HEK293 (cell line): ENCODE data around the gene IQSEC1.

ENCODE experiments used
- CTCF ChIA-PET: fragments of 350-600 bp; formaldehyde crosslinking; extraction: SDS; loops from one replicate; lab custom pipeline; 2021; ENCODE audit warnings: antibody characterized with exemption; lab: Yijun Ruan, JAX
- POLR2A ChIA-PET: fragments of 300-600 bp; formaldehyde crosslinking; extraction: SDS; loops from one replicate; lab custom pipeline; 2020; ENCODE audit warnings: antibody characterized with exemption, inconsistent platforms; lab: Yijun Ruan, JAX
- H3K27ac ChIP-seq: fragments of 200-500 bp; sonication (Bioruptor generic); 2 replicates; pipeline ENCODE4 v1.5.1; 2014; ENCODE audit warnings: low read depth, low read length, control low read depth, inconsistent platforms; ENCODE audit errors: extremely low read depth
- H3K36me3 ChIP-seq, 2 experiments: fragments of 200-500 bp in 1 of 2; sonication (Bioruptor generic) in 1 of 2; 1 replicate in 1 of 2; 2 replicates in 1 of 2; pipeline ENCODE4 v1.5.1; 2014 to 2017; ENCODE audit warnings: inconsistent platforms in 2 of 2, low read length in 2 of 2; ENCODE audit not compliant: control insufficient read depth in 2 of 2, insufficient read depth in 1 of 2
- H3K4me1 ChIP-seq: fragments of 200-500 bp; sonication (Bioruptor generic); 2 replicates; pipeline ENCODE4 v1.5.1; 2014; ENCODE audit warnings: mild to moderate bottlenecking, low read length, inconsistent platforms; ENCODE audit not compliant: control insufficient read depth, insufficient read depth
- H3K4me3 ChIP-seq: 2 replicates; pipeline ENCODE4 v1.5.1; 2011; ENCODE audit warnings: low read depth, mild to moderate bottlenecking, control low read depth, low read length, moderate library complexity
- H3K9me3 ChIP-seq: fragments of 200-500 bp; sonication (Bioruptor generic); 2 replicates; pipeline ENCODE4 v1.5.1; 2014; ENCODE audit warnings: low read depth, low read length, inconsistent platforms; ENCODE audit not compliant: control insufficient read depth, insufficient read depth
- BCL11B ChIP-seq: fragments of 450-650 bp; formaldehyde crosslinking; IDR thresholded peaks from 2 replicates; pipeline ENCODE4 v1.5.1; 2016; ENCODE audit warnings: low read depth, missing biosample characterization, missing genetic modification characterization
- KLF9 ChIP-seq: fragments of 450-650 bp; formaldehyde crosslinking; IDR thresholded peaks from 2 replicates; pipeline ENCODE4 v1.5.1; 2016; ENCODE audit warnings: missing biosample characterization, missing genetic modification characterization, low read depth
- OVOL3 ChIP-seq: fragments of 450-650 bp; formaldehyde crosslinking; IDR thresholded peaks from 2 replicates; pipeline ENCODE4 v1.5.1; 2016; ENCODE audit warnings: missing biosample characterization, missing genetic modification characterization
- ZNF132 ChIP-seq: fragments of 450-650 bp; formaldehyde crosslinking; IDR thresholded peaks from 2 replicates; pipeline ENCODE4 v1.5.1; 2017; ENCODE audit warnings: missing biosample characterization, missing genetic modification characterization, borderline replicate concordance
- ZNF157 ChIP-seq: fragments of 450-650 bp; formaldehyde crosslinking; IDR thresholded peaks from 2 replicates; pipeline ENCODE4 v1.5.1; 2016; ENCODE audit warnings: missing biosample characterization, missing genetic modification characterization
- ZNF19 ChIP-seq: fragments of 450-650 bp; formaldehyde crosslinking; IDR thresholded peaks from 2 replicates; pipeline ENCODE4; 2016; ENCODE audit warnings: missing biosample characterization, missing genetic modification characterization, low read depth
- ZNF214 ChIP-seq: fragments of 450-650 bp; formaldehyde crosslinking; IDR thresholded peaks from 2 replicates; pipeline ENCODE4 v1.5.1; 2017; ENCODE audit warnings: missing biosample characterization, mild to moderate bottlenecking, missing genetic modification characterization, borderline replicate concordance
- ZNF501 ChIP-seq: fragments of 450-650 bp; formaldehyde crosslinking; IDR thresholded peaks from 2 replicates; pipeline ENCODE4 v1.5.1; 2016; ENCODE audit warnings: missing biosample characterization, missing genetic modification characterization
- ZNF514 ChIP-seq: fragments of 450-650 bp; formaldehyde crosslinking; IDR thresholded peaks from 2 replicates; pipeline ENCODE4 v1.5.1; 2016; ENCODE audit warnings: missing biosample characterization, missing genetic modification characterization
- ZNF544 ChIP-seq: fragments of 450-650 bp; formaldehyde crosslinking; IDR thresholded peaks from 2 replicates; pipeline ENCODE4 v1.5.0; 2017; ENCODE audit warnings: missing biosample characterization, missing genetic modification characterization
- ZNF548 ChIP-seq: fragments of 450-650 bp; formaldehyde crosslinking; IDR thresholded peaks from 2 replicates; pipeline ENCODE4 v1.5.1; 2016; ENCODE audit warnings: missing biosample characterization, missing genetic modification characterization
- ZNF558 ChIP-seq: fragments of 450-650 bp; formaldehyde crosslinking; IDR thresholded peaks from 2 replicates; pipeline ENCODE4 v1.5.1; 2016; ENCODE audit warnings: missing biosample characterization, missing genetic modification characterization
- ZNF610 ChIP-seq: fragments of 450-650 bp; formaldehyde crosslinking; IDR thresholded peaks from 2 replicates; pipeline ENCODE4 v1.5.1; 2016; ENCODE audit warnings: missing biosample characterization, missing genetic modification characterization, borderline replicate concordance
- ZNF747 ChIP-seq: fragments of 450-650 bp; formaldehyde crosslinking; IDR thresholded peaks from 2 replicates; pipeline ENCODE4 v1.5.1; 2016; ENCODE audit warnings: missing biosample characterization, missing genetic modification characterization
- ZSCAN16 ChIP-seq: fragments of 450-650 bp; formaldehyde crosslinking; IDR thresholded peaks from 2 replicates; pipeline ENCODE4 v1.5.1; 2016; ENCODE audit warnings: missing biosample characterization, missing genetic modification characterization
- TF ChIP-seq, protein P1 (sequence below): fragments of 450-650 bp; formaldehyde crosslinking; IDR thresholded peaks from 2 replicates; pipeline ENCODE4 v1.5.1; 2017; ENCODE audit warnings: missing biosample characterization, missing genetic modification characterization
- TF ChIP-seq, protein P2 (sequence below): fragments of 450-650 bp; formaldehyde crosslinking; IDR thresholded peaks from 2 replicates; pipeline ENCODE4 v1.5.1; 2016; ENCODE audit warnings: missing biosample characterization, missing genetic modification characterization, borderline replicate concordance
- TF ChIP-seq, protein P3 (sequence below): fragments of 450-650 bp; formaldehyde crosslinking; IDR thresholded peaks from 2 replicates; pipeline ENCODE4 v1.5.1; 2016; ENCODE audit warnings: missing biosample characterization, missing genetic modification characterization
- TF ChIP-seq, protein P4 (sequence below): fragments of 450-650 bp; formaldehyde crosslinking; IDR thresholded peaks from 2 replicates; pipeline ENCODE4 v1.5.1; 2016; ENCODE audit warnings: missing biosample characterization, missing genetic modification characterization
- TF ChIP-seq, protein P5 (sequence below): fragments of 450-650 bp; IDR thresholded peaks from 2 replicates; pipeline ENCODE4 v1.5.1; 2018; ENCODE audit warnings: missing biosample characterization, missing genetic modification characterization

Gene IQSEC1

DNA sequence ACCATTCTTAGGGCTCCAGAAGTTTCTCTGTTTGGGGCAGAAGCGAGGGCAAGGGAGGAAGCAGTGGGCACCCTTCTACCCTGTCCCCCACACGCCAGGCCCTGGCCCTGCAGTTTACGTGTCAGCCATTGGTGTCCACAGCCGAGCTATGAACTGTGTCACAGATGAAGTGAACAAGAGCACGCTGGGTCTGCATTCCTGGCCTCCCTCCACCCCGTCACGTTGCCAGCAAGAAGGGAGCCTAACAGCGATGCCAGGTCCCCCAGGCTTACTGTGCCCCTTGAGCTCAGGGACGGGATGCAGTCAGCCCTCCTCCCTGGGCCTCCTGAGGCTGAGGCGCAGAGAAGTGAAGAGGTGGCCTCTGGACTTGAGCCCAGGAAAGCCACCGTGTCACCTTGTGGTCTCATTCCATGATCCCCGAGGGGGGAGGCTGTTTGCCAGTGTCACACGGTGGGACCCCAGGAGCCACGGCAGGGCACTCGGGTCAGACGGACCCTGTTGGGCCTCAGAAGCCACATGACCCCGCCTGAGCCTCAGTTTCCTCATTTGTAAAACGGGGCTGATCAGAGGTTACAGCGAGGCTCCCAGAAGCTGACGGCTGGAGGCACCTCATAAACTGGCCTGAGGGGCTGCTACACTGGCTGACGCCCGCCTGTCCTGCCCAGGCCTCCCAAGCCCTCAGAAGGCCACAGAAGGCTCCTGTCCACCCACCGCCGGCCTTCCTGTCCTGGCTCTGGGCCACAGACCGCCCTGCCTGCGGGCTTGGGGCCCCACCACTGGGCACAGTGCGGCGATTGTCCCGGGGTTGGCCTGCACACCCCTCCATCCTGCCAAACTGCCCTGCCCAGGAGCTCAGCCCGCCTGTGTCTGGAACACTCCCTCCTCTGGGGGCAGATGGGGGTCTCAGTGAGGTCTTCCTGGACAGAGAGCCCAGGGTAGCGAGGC, 18.6 kb downstream of the IQSEC1 start:
- no peak overlapping the region for H3K4me3 ChIP-seq
- no peaks in the 10 kb centered on the region for H3K9me3 ChIP-seq
- H3K36me3 ChIP-seq, result no peaks in the 10 kb centered on the region
- ChIA-PET POLR2A (no interaction called here), CTCF (no interaction called here)
- TF ChIP-seq ZNF157 (tag by site-specific recombination) (no peak), ZNF544 (tag by site-specific recombination) (no peak), ZNF501 (no peak), ZNF214 (tag by site-specific recombination) (no peak), ZSCAN16 (tag by site-specific recombination) (no peak), ZNF747 (no peak), ZNF132 (tag by site-specific recombination) (no peak), ZNF514 (tag by site-specific recombination) (no peak)
- TF ChIP-seq, protein P1, sequence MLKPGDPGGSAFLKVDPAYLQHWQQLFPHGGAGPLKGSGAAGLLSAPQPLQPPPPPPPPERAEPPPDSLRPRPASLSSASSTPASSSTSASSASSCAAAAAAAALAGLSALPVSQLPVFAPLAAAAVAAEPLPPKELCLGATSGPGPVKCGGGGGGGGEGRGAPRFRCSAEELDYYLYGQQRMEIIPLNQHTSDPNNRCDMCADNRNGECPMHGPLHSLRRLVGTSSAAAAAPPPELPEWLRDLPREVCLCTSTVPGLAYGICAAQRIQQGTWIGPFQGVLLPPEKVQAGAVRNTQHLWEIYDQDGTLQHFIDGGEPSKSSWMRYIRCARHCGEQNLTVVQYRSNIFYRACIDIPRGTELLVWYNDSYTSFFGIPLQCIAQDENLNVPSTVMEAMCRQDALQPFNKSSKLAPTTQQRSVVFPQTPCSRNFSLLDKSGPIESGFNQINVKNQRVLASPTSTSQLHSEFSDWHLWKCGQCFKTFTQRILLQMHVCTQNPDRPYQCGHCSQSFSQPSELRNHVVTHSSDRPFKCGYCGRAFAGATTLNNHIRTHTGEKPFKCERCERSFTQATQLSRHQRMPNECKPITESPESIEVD, result no peak
- no peaks in the 10 kb centered on the region for H3K4me1 ChIP-seq
- H3K27ac ChIP-seq, result no peak overlapping the region

DNA sequence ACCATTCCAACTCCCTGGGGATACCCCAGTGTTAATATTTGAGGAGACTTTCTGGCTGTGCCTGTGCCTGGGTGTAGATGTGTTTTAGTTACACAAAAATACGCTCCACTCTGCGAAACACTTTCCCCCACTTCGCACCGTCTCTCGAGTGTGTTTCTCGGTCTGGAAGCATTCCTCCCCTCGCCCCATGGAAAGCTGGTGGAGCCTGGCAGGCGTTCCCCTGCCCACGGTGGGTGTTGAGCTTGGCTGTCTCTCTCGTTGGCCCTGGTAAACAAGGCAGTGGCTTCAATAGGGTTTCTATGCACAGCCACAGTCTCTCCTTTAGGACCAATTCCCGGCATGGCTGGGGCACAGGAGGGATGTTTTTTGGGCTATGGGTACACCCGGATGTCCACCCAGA, 19.3 kb downstream of the IQSEC1 start:
- CTCF ChIA-PET, result no interaction called here
- no peak for TF ChIP-seq OVOL3 (tag by site-specific recombination)
- TF ChIP-seq, protein P2, sequence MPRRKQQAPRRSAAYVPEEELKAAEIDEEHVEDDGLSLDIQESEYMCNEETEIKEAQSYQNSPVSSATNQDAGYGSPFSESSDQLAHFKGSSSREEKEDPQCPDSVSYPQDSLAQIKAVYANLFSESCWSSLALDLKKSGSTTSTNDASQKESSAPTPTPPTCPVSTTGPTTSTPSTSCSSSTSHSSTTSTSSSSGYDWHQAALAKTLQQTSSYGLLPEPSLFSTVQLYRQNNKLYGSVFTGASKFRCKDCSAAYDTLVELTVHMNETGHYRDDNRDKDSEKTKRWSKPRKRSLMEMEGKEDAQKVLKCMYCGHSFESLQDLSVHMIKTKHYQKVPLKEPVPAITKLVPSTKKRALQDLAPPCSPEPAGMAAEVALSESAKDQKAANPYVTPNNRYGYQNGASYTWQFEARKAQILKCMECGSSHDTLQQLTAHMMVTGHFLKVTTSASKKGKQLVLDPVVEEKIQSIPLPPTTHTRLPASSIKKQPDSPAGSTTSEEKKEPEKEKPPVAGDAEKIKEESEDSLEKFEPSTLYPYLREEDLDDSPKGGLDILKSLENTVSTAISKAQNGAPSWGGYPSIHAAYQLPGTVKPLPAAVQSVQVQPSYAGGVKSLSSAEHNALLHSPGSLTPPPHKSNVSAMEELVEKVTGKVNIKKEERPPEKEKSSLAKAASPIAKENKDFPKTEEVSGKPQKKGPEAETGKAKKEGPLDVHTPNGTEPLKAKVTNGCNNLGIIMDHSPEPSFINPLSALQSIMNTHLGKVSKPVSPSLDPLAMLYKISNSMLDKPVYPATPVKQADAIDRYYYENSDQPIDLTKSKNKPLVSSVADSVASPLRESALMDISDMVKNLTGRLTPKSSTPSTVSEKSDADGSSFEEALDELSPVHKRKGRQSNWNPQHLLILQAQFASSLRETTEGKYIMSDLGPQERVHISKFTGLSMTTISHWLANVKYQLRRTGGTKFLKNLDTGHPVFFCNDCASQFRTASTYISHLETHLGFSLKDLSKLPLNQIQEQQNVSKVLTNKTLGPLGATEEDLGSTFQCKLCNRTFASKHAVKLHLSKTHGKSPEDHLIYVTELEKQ (tag by site-specific recombination), result no peak

DNA sequence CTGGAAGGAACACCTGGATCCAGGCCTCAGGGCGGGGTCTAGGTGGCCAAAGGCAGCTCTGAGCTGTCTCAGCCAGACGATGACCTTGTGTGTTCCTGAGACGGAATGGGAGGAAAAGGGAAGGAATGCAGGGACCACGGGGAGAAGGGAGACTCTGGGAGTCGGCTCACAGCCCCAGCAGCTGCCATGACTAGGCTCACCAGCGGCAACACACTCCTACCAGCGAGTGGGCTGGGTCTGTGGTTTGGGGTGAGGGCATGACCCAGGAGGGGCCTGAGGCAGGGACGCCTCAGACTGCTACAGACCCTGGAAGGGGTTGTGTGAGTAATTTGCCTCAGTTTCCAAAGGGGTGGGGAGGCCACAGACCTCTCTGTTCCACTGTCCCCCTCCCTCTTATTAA, 19.8 kb downstream of the IQSEC1 start:
- H3K9me3 ChIP-seq, result no peaks in the 10 kb centered on the region
- CTCF ChIA-PET, result no interaction called here
- no peak for TF ChIP-seq ZNF558 (tag by site-specific recombination)
- TF ChIP-seq, protein P3, sequence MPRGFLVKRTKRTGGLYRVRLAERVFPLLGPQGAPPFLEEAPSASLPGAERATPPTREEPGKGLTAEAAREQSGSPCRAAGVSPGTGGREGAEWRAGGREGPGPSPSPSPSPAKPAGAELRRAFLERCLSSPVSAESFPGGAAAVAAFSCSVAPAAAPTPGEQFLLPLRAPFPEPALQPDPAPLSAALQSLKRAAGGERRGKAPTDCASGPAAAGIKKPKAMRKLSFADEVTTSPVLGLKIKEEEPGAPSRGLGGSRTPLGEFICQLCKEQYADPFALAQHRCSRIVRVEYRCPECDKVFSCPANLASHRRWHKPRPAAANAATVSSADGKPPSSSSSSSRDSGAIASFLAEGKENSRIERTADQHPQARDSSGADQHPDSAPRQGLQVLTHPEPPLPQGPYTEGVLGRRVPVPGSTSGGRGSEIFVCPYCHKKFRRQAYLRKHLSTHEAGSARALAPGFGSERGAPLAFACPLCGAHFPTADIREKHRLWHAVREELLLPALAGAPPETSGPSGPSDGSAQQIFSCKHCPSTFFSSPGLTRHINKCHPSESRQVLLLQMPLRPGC (tag by site-specific recombination), result no peak
- TF ChIP-seq ZNF610, result no peak
- TF ChIP-seq, protein P4, sequence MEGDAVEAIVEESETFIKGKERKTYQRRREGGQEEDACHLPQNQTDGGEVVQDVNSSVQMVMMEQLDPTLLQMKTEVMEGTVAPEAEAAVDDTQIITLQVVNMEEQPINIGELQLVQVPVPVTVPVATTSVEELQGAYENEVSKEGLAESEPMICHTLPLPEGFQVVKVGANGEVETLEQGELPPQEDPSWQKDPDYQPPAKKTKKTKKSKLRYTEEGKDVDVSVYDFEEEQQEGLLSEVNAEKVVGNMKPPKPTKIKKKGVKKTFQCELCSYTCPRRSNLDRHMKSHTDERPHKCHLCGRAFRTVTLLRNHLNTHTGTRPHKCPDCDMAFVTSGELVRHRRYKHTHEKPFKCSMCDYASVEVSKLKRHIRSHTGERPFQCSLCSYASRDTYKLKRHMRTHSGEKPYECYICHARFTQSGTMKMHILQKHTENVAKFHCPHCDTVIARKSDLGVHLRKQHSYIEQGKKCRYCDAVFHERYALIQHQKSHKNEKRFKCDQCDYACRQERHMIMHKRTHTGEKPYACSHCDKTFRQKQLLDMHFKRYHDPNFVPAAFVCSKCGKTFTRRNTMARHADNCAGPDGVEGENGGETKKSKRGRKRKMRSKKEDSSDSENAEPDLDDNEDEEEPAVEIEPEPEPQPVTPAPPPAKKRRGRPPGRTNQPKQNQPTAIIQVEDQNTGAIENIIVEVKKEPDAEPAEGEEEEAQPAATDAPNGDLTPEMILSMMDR, result no peak
- TF ChIP-seq, protein P5, sequence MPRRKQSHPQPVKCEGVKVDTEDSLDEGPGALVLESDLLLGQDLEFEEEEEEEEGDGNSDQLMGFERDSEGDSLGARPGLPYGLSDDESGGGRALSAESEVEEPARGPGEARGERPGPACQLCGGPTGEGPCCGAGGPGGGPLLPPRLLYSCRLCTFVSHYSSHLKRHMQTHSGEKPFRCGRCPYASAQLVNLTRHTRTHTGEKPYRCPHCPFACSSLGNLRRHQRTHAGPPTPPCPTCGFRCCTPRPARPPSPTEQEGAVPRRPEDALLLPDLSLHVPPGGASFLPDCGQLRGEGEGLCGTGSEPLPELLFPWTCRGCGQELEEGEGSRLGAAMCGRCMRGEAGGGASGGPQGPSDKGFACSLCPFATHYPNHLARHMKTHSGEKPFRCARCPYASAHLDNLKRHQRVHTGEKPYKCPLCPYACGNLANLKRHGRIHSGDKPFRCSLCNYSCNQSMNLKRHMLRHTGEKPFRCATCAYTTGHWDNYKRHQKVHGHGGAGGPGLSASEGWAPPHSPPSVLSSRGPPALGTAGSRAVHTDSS (tag by site-specific recombination), result no peak
- no peak for TF ChIP-seq ZNF548 (tag by site-specific recombination)
- TF ChIP-seq KLF9 (tag by site-specific recombination), result no peak
- no peak for TF ChIP-seq ZNF19 (tag by site-specific recombination)
- no peak for TF ChIP-seq BCL11B (tag by site-specific recombination)

More for the DNA sequence above, 19.3 kb downstream of the IQSEC1 start:
- Histone ChIP-seq H3K4me3 (no peak overlapping the region), H3K36me3 (no peaks in the 10 kb centered on the region), H3K27ac (no peak overlapping the region), H3K4me1 (no peaks in the 10 kb centered on the region), H3K9me3 (no peaks in the 10 kb centered on the region)
- POLR2A ChIA-PET, result no interaction called here

More for the DNA sequence above, 19.8 kb downstream of the IQSEC1 start:
- Histone ChIP-seq H3K4me1 (no peaks in the 10 kb centered on the region), H3K4me3 (no peak overlapping the region), H3K27ac (no peak overlapping the region), H3K36me3 (no peaks in the 10 kb centered on the region)
- POLR2A ChIA-PET, result no interaction called here
